ENCODE results near the gene XNDC1N. TPM values are rescaled to one million over a fixed set of nuclear protein-coding genes. Genes with fewer than 3 reads are reported as not detected.

The XNDC1N gene
- total and polyA plus RNA-seq, 2 of the 13 experiments (the other 11 are each of a cell fraction or from before 2014, with no cell fraction given), result 3.4 to 7.5 TPM

DNA sequence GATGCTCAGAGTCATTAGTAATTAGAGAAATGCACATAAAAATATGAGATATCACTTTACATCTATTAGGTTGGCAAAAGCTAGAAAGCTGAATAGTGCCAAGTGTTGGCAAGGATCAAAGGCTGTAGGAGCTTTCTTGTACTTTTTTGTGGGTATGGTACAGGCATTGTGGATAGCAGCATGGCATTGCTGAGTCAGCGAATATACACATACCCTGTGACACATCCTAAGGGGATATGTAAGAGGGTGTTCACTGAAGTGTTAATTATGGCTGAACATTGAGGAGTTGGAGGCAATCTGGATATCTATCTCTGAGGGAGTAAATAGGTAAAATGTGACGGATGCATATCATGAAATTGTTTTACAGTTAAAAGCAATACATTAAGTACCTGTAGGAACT is 43.3 kb upstream of the XNDC1N start:
- in situ Hi-C loops (cut with HindIII; ENCODE audit: extremely low pct_ligation_motif_present, low pct_unique_long_range_greater_than_20kb), result no loop called here
- BruUV-seq (replicated peaks), result no TSS peak
- Histone ChIP-seq H3K79me2 (ENCODE audit: insufficient read depth, low read length) (peaks cover 2% of the 10 kb centered on the region), H3K27me3 (ENCODE audit: control insufficient read depth in 1 of 2, insufficient read depth in 2 of 2, low read length in 2 of 2) (no peaks in the 10 kb centered on the region), H3K4me2 (ENCODE audit: low read depth, low read length) (no peak overlapping the region), H4K20me1 (ENCODE audit: insufficient read depth, low read length) (no peaks in the 10 kb centered on the region), H2AFZ (ENCODE audit: low read length) (no peak overlapping the region), H3K4me3 (replicated peaks in 1 of 3; ENCODE audit: insufficient read depth in 1 of 3, low read depth in 2 of 3, low read length in 3 of 3) (no peak overlapping the region), H3K4me1 (ENCODE audit: insufficient read depth, low read length) (no peaks in the 10 kb centered on the region), H3K36me3 (replicated peaks in 1 of 2; ENCODE audit: control insufficient read depth in 1 of 2, insufficient read depth in 2 of 2, low read length in 2 of 2) (peaks cover 9 to 31% of the 10 kb centered on the region in 2 experiments; a peak in 4 of 5 replicates), H3K9ac (ENCODE audit: insufficient read depth, low read depth, low read length) (no peak overlapping the region), H3K27ac (ENCODE audit: extremely low read length, insufficient read depth, low read length) (no peak overlapping the region), H3K9me3 (ENCODE audit: low read length) (no peaks in the 10 kb centered on the region)
- ChIA-PET POLR2A (no interaction called here), CTCF (ENCODE audit: low intra/inter-chr PET ratio, low total read pairs) (no interaction called here)
- FAIRE-seq (no peak), DNase-seq (ENCODE audit: low spot score) (no peak), ATAC-seq (no peak)
- 99% methylated on average over 2 of the region's 2 CpGs for WGBS (ENCODE audit: low lambda C conversion rate)
- intact Hi-C loops (cut with micrococcal nuclease; ENCODE audit: unreplicated experiment), result no loop called here
- peak; percentile 100 for TF ChIP-seq MAFF (IDR thresholded peaks at IDR 0.05; ENCODE audit: low read depth, low read length)
- TF ChIP-seq, protein P1, sequence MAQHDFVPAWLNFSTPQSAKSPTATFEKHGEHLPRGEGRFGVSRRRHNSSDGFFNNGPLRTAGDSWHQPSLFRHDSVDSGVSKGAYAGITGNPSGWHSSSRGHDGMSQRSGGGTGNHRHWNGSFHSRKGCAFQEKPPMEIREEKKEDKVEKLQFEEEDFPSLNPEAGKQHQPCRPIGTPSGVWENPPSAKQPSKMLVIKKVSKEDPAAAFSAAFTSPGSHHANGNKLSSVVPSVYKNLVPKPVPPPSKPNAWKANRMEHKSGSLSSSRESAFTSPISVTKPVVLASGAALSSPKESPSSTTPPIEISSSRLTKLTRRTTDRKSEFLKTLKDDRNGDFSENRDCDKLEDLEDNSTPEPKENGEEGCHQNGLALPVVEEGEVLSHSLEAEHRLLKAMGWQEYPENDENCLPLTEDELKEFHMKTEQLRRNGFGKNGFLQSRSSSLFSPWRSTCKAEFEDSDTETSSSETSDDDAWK (CRISPR knock-in tag; IDR thresholded peaks at IDR 0.05), result no peak
- no peak for TF ChIP-seq SNRNP70 (IDR thresholded peaks at IDR 0.05; ENCODE audit: low read depth, low read length)
- no peak for TF ChIP-seq ZNF431 (CRISPR knock-in tag; IDR thresholded peaks at IDR 0.05; ENCODE audit: borderline replicate concordance, low read depth)
- no peak for TF ChIP-seq ZKSCAN8 (CRISPR knock-in tag; IDR thresholded peaks at IDR 0.05; ENCODE audit: borderline replicate concordance)
- TF ChIP-seq MAFK (conservative IDR thresholded peaks at IDR 0.05 in 1 of 2, IDR thresholded peaks at IDR 0.05 in 1 of 2; ENCODE audit: low read length in 2 of 2), result peak; percentile 99 to 100
- no peak for TF ChIP-seq SP140L (CRISPR knock-in tag; IDR thresholded peaks at IDR 0.05; ENCODE audit: borderline replicate concordance)
- TF ChIP-seq ZNF446 (CRISPR knock-in tag; IDR thresholded peaks at IDR 0.05), result no peak
- TF ChIP-seq ZNF782 (CRISPR knock-in tag; IDR thresholded peaks at IDR 0.05; ENCODE audit: borderline replicate concordance), result no peak
- no peak for TF ChIP-seq ERF (CRISPR knock-in tag; IDR thresholded peaks at IDR 0.05)
- TF ChIP-seq, protein P2, sequence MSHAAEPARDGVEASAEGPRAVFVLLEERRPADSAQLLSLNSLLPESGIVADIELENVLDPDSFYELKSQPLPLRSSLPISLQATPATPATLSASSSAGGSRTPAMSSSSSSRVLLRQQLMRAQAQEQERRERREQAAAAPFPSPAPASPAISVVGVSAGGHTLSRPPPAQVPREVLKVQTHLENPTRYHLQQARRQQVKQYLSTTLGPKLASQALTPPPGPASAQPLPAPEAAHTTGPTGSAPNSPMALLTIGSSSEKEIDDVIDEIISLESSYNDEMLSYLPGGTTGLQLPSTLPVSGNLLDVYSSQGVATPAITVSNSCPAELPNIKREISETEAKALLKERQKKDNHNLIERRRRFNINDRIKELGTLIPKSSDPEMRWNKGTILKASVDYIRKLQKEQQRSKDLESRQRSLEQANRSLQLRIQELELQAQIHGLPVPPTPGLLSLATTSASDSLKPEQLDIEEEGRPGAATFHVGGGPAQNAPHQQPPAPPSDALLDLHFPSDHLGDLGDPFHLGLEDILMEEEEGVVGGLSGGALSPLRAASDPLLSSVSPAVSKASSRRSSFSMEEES (CRISPR knock-in tag; IDR thresholded peaks at IDR 0.05), result no peak
- TF ChIP-seq, protein P3, sequence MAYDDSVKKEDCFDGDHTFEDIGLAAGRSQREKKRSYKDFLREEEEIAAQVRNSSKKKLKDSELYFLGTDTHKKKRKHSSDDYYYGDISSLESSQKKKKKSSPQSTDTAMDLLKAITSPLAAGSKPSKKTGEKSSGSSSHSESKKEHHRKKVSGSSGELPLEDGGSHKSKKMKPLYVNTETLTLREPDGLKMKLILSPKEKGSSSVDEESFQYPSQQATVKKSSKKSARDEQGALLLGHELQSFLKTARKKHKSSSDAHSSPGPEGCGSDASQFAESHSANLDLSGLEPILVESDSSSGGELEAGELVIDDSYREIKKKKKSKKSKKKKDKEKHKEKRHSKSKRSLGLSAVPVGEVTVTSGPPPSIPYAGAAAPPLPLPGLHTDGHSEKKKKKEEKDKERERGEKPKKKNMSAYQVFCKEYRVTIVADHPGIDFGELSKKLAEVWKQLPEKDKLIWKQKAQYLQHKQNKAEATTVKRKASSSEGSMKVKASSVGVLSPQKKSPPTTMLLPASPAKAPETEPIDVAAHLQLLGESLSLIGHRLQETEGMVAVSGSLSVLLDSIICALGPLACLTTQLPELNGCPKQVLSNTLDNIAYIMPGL (CRISPR knock-in tag; IDR thresholded peaks at IDR 0.05; ENCODE audit: borderline replicate concordance in 1 of 2, low read depth in 1 of 2), result no peak
- TF ChIP-seq, protein P4, sequence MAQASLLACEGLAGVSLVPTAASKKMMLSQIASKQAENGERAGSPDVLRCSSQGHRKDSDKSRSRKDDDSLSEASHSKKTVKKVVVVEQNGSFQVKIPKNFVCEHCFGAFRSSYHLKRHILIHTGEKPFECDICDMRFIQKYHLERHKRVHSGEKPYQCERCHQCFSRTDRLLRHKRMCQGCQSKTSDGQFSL (CRISPR knock-in tag; IDR thresholded peaks at IDR 0.05), result no peak
- no peak for TF ChIP-seq SRY (CRISPR knock-in tag; IDR thresholded peaks at IDR 0.05)
- no peak for TF ChIP-seq ATRX (CRISPR knock-in tag; IDR thresholded peaks at IDR 0.05; ENCODE audit: borderline replicate concordance)
- TF ChIP-seq, protein P5, sequence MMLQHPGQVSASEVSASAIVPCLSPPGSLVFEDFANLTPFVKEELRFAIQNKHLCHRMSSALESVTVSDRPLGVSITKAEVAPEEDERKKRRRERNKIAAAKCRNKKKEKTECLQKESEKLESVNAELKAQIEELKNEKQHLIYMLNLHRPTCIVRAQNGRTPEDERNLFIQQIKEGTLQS (CRISPR knock-in tag; IDR thresholded peaks at IDR 0.05), result no peak
